ENCODE measurements around the gene PPHLN1.

- no peak for TF ChIP-seq CTCF (IDR thresholded peaks at IDR 0.05 in 4 of 5, conservative IDR thresholded peaks at IDR 0.05 in 1 of 5)
- no peak for TF ChIP-seq POLR2A (IDR thresholded peaks at IDR 0.05)
These were observed 26.3 kb upstream of the PPHLN1 start for GRCh38 chr12:42299392-42300308.

Measured in gastrocnemius medialis (tissue), 4 donors.